ENCODE data around the gene RGS19. TPM values are rescaled to one million over a fixed set of nuclear protein-coding genes. Genes with fewer than 3 reads are reported as not detected.
A peak's percentile ranks its signal among the peaks of the same experiment; 100 is the strongest.

RGS19 gene
- total and polyA plus RNA-seq, 8 donors, result 6.3 to 63.9 (median 8.8) TPM

GRCh38 chr20:64041040-64041780, 38.1 kb downstream of the RGS19 start:
- H3K4me1 ChIP-seq, result peaks cover 21 to 50% of the 10 kb centered on the region in 2 donors
- H3K27ac ChIP-seq, result peak overlapping the region in 1 of 2 donors; percentile 80
- no peak for TF ChIP-seq CTCF (IDR thresholded peaks at IDR 0.05)
- H3K4me3 ChIP-seq, result no peak overlapping the region
- no peaks in the 10 kb centered on the region for H3K36me3 ChIP-seq
- DNase-seq (no peak), ATAC-seq (no peak)
- intact Hi-C loops (cut with DNase I), result no loop called here
- H3K9me3 ChIP-seq, result no peaks in the 10 kb centered on the region
- peaks cover 32 to 88% of the 10 kb centered on the region in 2 donors for H3K27me3 ChIP-seq

- Histone ChIP-seq H3K4me1 (peaks cover 21 to 50% of the 10 kb centered on the region in 2 donors), H3K4me3 (no peak overlapping the region), H3K36me3 (peaks cover 0 to 2% of the 10 kb centered on the region in 2 donors), H3K27ac (peak overlapping the region in 1 of 2 donors; percentile 80), H3K27me3 (peaks cover 32 to 85% of the 10 kb centered on the region in 2 donors), H3K9me3 (no peaks in the 10 kb centered on the region)
- ATAC-seq (no peak), DNase-seq (no peak)
- TF ChIP-seq CTCF (IDR thresholded peaks at IDR 0.05), result no peak
- intact Hi-C loops (cut with DNase I), result no loop called here
Observed at GRCh38 chr20:64040231-64041039, 38.9 kb downstream of the RGS19 start.

- Histone ChIP-seq H3K36me3 (peaks cover 0 to 11% of the 10 kb centered on the region in 2 donors), H3K27ac (peak overlapping the region in 1 of 2 donors; percentile 16), H3K4me3 (peak overlapping the region; percentile 38 to 53), H3K27me3 (peaks cover 32 to 76% of the 10 kb centered on the region in 2 donors), H3K4me1 (peaks cover 21 to 50% of the 10 kb centered on the region in 2 donors), H3K9me3 (no peaks in the 10 kb centered on the region)
- DNase-seq (no peak), ATAC-seq (peak; percentile 40)
- intact Hi-C loops (cut with DNase I), result no loop called here
- TF ChIP-seq CTCF (IDR thresholded peaks at IDR 0.05), result no peak
Observed at GRCh38 chr20:64039293-64040160, 39.8 kb downstream of the RGS19 start.

- Histone ChIP-seq H3K9me3 (no peaks in the 10 kb centered on the region), H3K4me3 (peak overlapping the region; percentile 38 to 53), H3K27me3 (peaks cover 32 to 76% of the 10 kb centered on the region in 2 donors), H3K4me1 (peaks cover 21 to 50% of the 10 kb centered on the region in 2 donors), H3K36me3 (peaks cover 0 to 19% of the 10 kb centered on the region in 2 donors), H3K27ac (peak overlapping the region; percentile 76 to 78)
- peak; percentile 94 for ATAC-seq
- TF ChIP-seq CTCF (IDR thresholded peaks at IDR 0.05), result peak; percentile 68 to 77
- peak in 3 of 4 donors; percentile 77 to 96 (median 77) for DNase-seq
- intact Hi-C loops (cut with DNase I), result no loop called here
Observed at GRCh38 chr20:64038565-64039292, 40.6 kb downstream of the RGS19 start.

Measured in left lung (tissue), 10 donors.